Measurements from ENCODE around the gene VMAC. TPM values are rescaled to one million over a fixed set of nuclear protein-coding genes. Genes with fewer than 3 reads are reported as not detected.

Gene VMAC, protein sequence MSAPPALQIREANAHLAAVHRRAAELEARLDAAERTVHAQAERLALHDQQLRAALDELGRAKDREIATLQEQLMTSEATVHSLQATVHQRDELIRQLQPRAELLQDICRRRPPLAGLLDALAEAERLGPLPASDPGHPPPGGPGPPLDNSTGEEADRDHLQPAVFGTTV
- 1.3 TPM for polyA plus RNA-seq (2012; ENCODE audit: insufficient read length, low read depth)

DNA sequence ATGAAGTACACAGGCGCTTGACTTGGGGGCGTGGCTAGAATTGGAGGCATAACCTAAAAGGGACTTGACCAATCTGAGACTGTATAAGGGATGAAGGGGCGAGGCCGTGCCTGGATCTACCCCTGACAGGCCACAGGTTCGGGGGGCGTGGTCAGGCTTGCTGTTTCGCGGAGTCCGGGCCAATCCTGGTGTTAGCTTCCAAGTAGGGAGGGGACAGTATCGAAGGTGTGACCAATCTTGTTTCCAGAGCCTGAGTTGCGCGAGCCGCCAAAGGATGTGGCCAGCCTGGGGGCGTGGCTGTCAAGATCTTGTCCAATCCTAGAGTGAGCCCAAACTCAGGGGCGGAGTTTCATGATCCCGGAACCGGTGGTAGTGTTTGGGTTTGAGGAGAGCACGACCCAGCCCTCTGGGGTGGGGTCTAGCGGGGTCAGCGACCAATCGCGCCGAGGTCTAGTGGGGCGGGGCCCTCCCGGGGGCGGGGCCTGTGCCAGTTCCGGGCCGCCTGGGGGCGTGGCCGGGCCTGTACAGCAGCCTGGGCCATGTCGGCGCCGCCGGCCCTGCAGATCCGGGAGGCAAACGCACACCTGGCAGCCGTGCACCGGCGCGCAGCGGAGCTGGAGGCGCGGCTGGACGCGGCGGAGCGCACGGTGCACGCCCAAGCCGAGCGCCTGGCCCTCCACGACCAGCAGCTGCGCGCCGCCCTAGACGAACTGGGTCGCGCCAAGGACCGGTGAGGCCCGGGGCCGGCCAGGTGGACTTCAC, at the start of gene VMAC:
Gene VMAC, plus strand, starts transcription at position 521 of the 762 bp plus-strand sequence. Its CDS starts 19 bp downstream, at position 540.
- TF ChIP-seq, protein P1, sequence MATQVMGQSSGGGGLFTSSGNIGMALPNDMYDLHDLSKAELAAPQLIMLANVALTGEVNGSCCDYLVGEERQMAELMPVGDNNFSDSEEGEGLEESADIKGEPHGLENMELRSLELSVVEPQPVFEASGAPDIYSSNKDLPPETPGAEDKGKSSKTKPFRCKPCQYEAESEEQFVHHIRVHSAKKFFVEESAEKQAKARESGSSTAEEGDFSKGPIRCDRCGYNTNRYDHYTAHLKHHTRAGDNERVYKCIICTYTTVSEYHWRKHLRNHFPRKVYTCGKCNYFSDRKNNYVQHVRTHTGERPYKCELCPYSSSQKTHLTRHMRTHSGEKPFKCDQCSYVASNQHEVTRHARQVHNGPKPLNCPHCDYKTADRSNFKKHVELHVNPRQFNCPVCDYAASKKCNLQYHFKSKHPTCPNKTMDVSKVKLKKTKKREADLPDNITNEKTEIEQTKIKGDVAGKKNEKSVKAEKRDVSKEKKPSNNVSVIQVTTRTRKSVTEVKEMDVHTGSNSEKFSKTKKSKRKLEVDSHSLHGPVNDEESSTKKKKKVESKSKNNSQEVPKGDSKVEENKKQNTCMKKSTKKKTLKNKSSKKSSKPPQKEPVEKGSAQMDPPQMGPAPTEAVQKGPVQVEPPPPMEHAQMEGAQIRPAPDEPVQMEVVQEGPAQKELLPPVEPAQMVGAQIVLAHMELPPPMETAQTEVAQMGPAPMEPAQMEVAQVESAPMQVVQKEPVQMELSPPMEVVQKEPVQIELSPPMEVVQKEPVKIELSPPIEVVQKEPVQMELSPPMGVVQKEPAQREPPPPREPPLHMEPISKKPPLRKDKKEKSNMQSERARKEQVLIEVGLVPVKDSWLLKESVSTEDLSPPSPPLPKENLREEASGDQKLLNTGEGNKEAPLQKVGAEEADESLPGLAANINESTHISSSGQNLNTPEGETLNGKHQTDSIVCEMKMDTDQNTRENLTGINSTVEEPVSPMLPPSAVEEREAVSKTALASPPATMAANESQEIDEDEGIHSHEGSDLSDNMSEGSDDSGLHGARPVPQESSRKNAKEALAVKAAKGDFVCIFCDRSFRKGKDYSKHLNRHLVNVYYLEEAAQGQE (IDR thresholded peaks at IDR 0.05; ENCODE audit: insufficient read depth in 1 of 2, low read depth in 2 of 2, low read length in 2 of 2): no peak
- TF ChIP-seq TAF1 (IDR thresholded peaks at IDR 0.05; ENCODE audit: borderline replicate concordance, insufficient read depth, low read length): no peak
- TF ChIP-seq SIN3A (IDR thresholded peaks at IDR 0.05; ENCODE audit: borderline replicate concordance, insufficient read depth, low read length): peak; percentile 8; the same call in 1 of the 2 replicates
- TF ChIP-seq FOXP2 (optimal IDR thresholded peaks at IDR 0.05; ENCODE audit: borderline replicate concordance, extremely low read depth, extremely low read length, insufficient read depth): peak; percentile 13

DNA sequence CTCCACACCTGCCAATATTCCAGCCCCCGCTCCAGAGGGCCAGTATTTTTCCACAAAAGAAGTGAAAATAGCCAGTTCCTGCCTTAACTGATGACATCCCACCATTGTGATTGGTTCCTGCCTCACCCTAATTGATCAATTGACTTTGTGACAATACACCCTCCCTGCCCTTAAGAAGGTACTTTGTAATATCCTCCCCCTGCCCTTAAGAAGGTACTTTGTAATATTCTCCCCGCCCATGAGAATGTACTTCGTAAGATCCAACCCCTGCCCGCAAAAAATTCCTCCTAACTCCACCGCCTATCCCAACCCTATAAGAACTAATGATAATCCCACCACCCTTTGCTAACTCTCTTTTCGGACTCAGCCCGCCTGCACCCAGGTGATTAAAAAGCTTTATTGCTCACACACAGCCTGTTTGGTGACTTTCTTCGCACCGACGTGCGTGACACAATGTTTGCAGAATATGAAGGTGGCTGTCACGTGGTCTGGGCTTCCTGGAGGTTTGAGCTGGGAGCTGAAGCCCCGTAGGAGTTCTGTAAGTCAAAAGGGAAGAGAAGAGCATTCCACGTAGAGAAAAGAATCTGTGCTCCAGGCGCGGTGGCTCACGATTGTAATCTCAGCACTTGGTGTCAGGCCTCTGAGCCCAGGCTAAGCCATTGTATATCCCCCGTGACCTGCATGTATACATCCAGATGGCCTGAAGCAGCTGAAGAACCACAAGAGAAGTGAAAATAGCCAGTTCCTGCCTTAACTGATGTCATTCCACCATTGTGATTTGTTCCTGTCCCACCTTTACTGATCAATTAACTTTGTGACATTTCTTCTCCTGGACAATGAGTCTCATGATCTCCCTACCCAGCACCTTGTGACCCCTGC, 47.2 kb upstream of the VMAC start:
- TF ChIP-seq POLR2AphosphoS5 (IDR thresholded peaks at IDR 0.05; ENCODE audit: low read depth, low read length) (no peak), FOXP2 (optimal IDR thresholded peaks at IDR 0.05; ENCODE audit: borderline replicate concordance, extremely low read depth, extremely low read length, insufficient read depth) (no peak), TAF1 (IDR thresholded peaks at IDR 0.05; ENCODE audit: borderline replicate concordance, insufficient read depth, low read length) (no peak), SIN3A (IDR thresholded peaks at IDR 0.05; ENCODE audit: borderline replicate concordance, insufficient read depth, low read length) (no peak)
- TF ChIP-seq, protein P1 (IDR thresholded peaks at IDR 0.05; ENCODE audit: insufficient read depth in 1 of 2, low read depth in 2 of 2, low read length in 2 of 2): no peak

DNA sequence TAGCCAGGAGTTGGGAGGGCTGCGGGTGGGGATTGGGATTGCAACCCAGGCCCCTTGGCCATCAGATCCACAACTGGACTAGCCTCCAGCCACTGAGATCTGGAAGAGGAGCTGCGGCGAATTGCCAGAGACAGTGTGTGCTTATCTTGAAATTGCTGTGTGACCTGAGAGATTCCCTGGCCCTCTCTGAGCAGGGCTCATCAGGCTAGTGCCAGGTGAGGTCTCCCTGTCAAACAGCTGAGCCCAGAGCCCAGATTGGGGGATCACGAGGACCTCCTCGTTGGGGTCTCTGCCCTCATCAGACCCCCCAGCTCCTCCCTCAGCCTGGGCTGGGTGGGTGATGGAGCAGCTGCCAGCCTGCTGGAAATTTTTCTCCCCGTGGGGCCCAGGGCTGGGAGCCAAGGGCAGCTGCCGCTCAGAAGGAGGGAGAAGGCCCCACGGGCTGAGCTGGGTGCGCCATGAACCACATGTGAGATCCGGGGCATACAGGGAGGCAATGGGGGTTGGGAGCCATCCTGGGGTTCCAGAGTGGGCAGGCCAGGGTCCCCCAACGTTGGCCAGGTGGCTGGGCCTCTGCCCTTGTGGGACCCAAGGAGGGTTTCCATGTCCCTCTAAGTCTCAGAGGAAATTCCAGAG, 41.5 kb upstream of the VMAC start:
- TF ChIP-seq, protein P1 (IDR thresholded peaks at IDR 0.05; ENCODE audit: insufficient read depth in 1 of 2, low read depth in 2 of 2, low read length in 2 of 2): no peak
- TF ChIP-seq TAF1 (IDR thresholded peaks at IDR 0.05; ENCODE audit: borderline replicate concordance, insufficient read depth, low read length): no peak
- no peak for TF ChIP-seq POLR2AphosphoS5 (IDR thresholded peaks at IDR 0.05; ENCODE audit: low read depth, low read length)
- TF ChIP-seq SIN3A (IDR thresholded peaks at IDR 0.05; ENCODE audit: borderline replicate concordance, insufficient read depth, low read length): no peak
- TF ChIP-seq FOXP2 (optimal IDR thresholded peaks at IDR 0.05; ENCODE audit: borderline replicate concordance, extremely low read depth, extremely low read length, insufficient read depth): no peak

DNA sequence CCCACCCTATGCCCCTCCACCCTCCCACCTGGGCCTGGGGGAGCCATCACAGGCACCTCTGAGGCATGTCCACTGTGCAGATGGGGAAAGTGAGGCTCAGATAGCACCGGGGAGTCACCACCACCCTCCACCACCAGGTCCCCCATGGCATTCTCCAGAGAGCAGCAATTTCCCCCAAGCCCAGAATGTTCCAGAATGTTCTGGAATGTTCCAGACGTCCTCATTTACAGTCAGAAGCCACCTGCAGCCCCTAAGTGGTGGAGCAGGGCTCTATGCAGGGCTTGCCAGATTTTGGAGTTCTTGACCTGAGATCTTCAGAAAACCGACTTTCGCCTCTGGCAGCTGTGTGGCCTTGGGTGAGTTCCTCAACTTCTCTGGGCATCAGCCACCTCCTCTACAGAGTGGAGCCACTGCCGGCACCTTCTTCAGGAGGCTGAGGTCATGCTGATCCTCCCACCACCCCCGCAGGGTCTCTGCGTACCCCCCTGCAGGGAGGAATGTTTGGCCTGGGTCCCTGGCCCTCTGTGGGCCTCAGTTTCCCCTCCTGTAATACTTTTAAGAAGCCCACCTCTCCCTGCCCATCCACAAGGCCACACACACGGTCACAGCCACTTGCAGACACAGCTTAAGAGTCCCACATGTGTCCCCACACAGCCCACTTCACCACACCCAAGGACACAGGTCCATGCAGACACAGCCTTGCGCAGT, 40.5 kb upstream of the VMAC start:
- no peak for TF ChIP-seq SIN3A (IDR thresholded peaks at IDR 0.05; ENCODE audit: borderline replicate concordance, insufficient read depth, low read length)
- TF ChIP-seq, protein P1 (IDR thresholded peaks at IDR 0.05; ENCODE audit: insufficient read depth in 1 of 2, low read depth in 2 of 2, low read length in 2 of 2): no peak
- no peak for TF ChIP-seq TAF1 (IDR thresholded peaks at IDR 0.05; ENCODE audit: borderline replicate concordance, insufficient read depth, low read length)

All from PFSK-1 (cell line).